GM19395 (cell line): ENCODE data around the gene DYSF.
"Not testable (repeated sequence)": the region's sequence is repeated elsewhere in the genome, so short reads cannot be mapped to it uniquely, and the experiment has no call there.

Experiments used
- ATAC-seq: cut with Tn5 transposase; IDR thresholded peaks from one replicate; pipeline ENCODE4 v1.9.1; 2021; ENCODE audit warnings: mild to moderate bottlenecking, moderate library complexity; ENCODE audit not compliant: unreplicated experiment

The DYSF gene

GRCh38 chr2:71469403-71470398 is 16.3 kb downstream of the DYSF start:
- no peak for ATAC-seq

GRCh38 chr2:71471276-71471675 is 17.9 kb downstream of the DYSF start:
- ATAC-seq, result no peak

- ATAC-seq, result no peak
Observed at GRCh38 chr2:71472019-71472418, 18.7 kb downstream of the DYSF start.

- no peak for ATAC-seq
Observed at GRCh38 chr2:71473346-71474031, 20.1 kb downstream of the DYSF start.

GRCh38 chr2:71474116-71474743 is 20.9 kb downstream of the DYSF start:
- no peak for ATAC-seq

- ATAC-seq, result no peak
Observed at GRCh38 chr2:71474744-71475397, 21.5 kb downstream of the DYSF start.

GRCh38 chr2:71476495-71476894 is 23.1 kb downstream of the DYSF start:
- no peak for ATAC-seq

GRCh38 chr2:71477231-71477691 is 23.9 kb downstream of the DYSF start:
- no peak for ATAC-seq

GRCh38 chr2:71478806-71479205 is 25.4 kb downstream of the DYSF start:
- no peak for ATAC-seq

GRCh38 chr2:71479261-71479660 is 25.9 kb downstream of the DYSF start:
- ATAC-seq, result no peak

- no peak for ATAC-seq
Observed at GRCh38 chr2:71481111-71481510, 27.8 kb downstream of the DYSF start.

GRCh38 chr2:71482055-71482454 is 28.7 kb downstream of the DYSF start:
- ATAC-seq, result no peak

GRCh38 chr2:71483246-71483645 is 29.9 kb downstream of the DYSF start:
- ATAC-seq, result no peak

- ATAC-seq, result no peak
Observed at GRCh38 chr2:71484354-71484753, 31.0 kb downstream of the DYSF start.

- ATAC-seq, result no peak
Observed at GRCh38 chr2:71486881-71487640, 33.7 kb downstream of the DYSF start.

- not testable (repeated sequence) for ATAC-seq
Observed at GRCh38 chr2:71491551-71491950, 38.2 kb downstream of the DYSF start.

- no peak for ATAC-seq
Observed at GRCh38 chr2:71492112-71492511, 38.8 kb downstream of the DYSF start.

GRCh38 chr2:71494091-71494490 is 40.7 kb downstream of the DYSF start:
- no peak for ATAC-seq

- no peak for ATAC-seq
Observed at GRCh38 chr2:71494523-71495155, 41.3 kb downstream of the DYSF start.
